HG02623 (cell line): ENCODE results near the gene AFG3L2.

Experiments used
- ATAC-seq: cut with Tn5 transposase; IDR thresholded peaks from one replicate; pipeline ENCODE4 v1.9.1; 2021; ENCODE audit warnings: moderate library complexity; ENCODE audit not compliant: unreplicated experiment

The AFG3L2 gene

GRCh38 chr18:12362473-12363174 is 14.4 kb downstream of the AFG3L2 start:
- ATAC-seq = no peak

- no peak for ATAC-seq
These were observed 15.2 kb downstream of the AFG3L2 start for GRCh38 chr18:12361770-12362378.

- ATAC-seq = no peak
These were observed 17.5 kb downstream of the AFG3L2 start for GRCh38 chr18:12359515-12359927.

- no peak for ATAC-seq
These were observed 24.8 kb downstream of the AFG3L2 start for GRCh38 chr18:12352188-12352587.

- no peak for ATAC-seq
These were observed 29.1 kb downstream of the AFG3L2 start for GRCh38 chr18:12347895-12348294.

- ATAC-seq = no peak
These were observed 30.8 kb downstream of the AFG3L2 start for GRCh38 chr18:12346240-12346565.

GRCh38 chr18:12345491-12346239 is 31.4 kb downstream of the AFG3L2 start:
- ATAC-seq = no peak

- ATAC-seq = no peak
These were observed 34.4 kb downstream of the AFG3L2 start for GRCh38 chr18:12342661-12343060.

- ATAC-seq = no peak
These were observed 35.9 kb downstream of the AFG3L2 start for GRCh38 chr18:12340945-12341660.

- no peak for ATAC-seq
These were observed 38.6 kb downstream of the AFG3L2 start for GRCh38 chr18:12338382-12338781.

- ATAC-seq = no peak
These were observed 40.1 kb downstream of the AFG3L2 start for GRCh38 chr18:12336887-12337286.

GRCh38 chr18:12336171-12336613 is 40.8 kb downstream of the AFG3L2 start:
- no peak for ATAC-seq

- no peak for ATAC-seq
These were observed 41.5 kb downstream of the AFG3L2 start for GRCh38 chr18:12335503-12335902.

GRCh38 chr18:12334863-12335262 is 42.2 kb downstream of the AFG3L2 start:
- ATAC-seq = no peak

GRCh38 chr18:12334366-12334808 is 42.6 kb downstream of the AFG3L2 start:
- no peak for ATAC-seq

GRCh38 chr18:12333506-12334290 is 43.3 kb downstream of the AFG3L2 start:
- no peak for ATAC-seq

GRCh38 chr18:12330766-12331165 is 46.3 kb downstream of the AFG3L2 start:
- ATAC-seq = no peak

GRCh38 chr18:12329125-12329698 is 47.8 kb downstream of the AFG3L2 start:
- no peak for ATAC-seq

GRCh38 chr18:12328179-12328823 is 48.7 kb downstream of the AFG3L2 start:
- ATAC-seq = no peak
